Tibial nerve (tissue), 4 donors: ENCODE results near the gene CADPS. TPM values are rescaled to one million over a fixed set of nuclear protein-coding genes. Genes with fewer than 3 reads are reported as not detected.

ENCODE experiments used
- DNase-seq, 2 donors: peaks; one replicate each; pipeline ENCODE4 v3.0.0-alpha.2; 2019; ENCODE audit warnings: low spot score in 2 of 2
- H3K27ac ChIP-seq, 4 donors: fragments of 200-600 bp; sonication (generic) in 3 of 4; one replicate each; pipeline ENCODE4 v1.5.1; 2017 to 2019; ENCODE audit warnings: mild to moderate bottlenecking in 1 of 4
- H3K27me3 ChIP-seq, 2 donors: fragments of 200-600 bp; sonication (generic) in 1 of 2; one replicate each; pipeline versions ENCODE4 v1.5.1 to v1.6.0; 2017 to 2019
- H3K36me3 ChIP-seq, 3 donors: fragments of 200-600 bp; sonication (generic); one replicate each; pipeline ENCODE4 v1.5.1; 2018 to 2019
- H3K4me1 ChIP-seq, 4 donors: fragments of 200-600 bp; sonication (generic) in 3 of 4; one replicate each; pipeline ENCODE4 v1.5.1; 2017 to 2019
- H3K4me3 ChIP-seq, 4 donors: fragments of 200-600 bp; sonication (generic) in 3 of 4; one replicate each; pipeline ENCODE4 v1.5.1; 2017 to 2019; ENCODE audit warnings: mild to moderate bottlenecking in 1 of 4, moderate library complexity in 1 of 4
- H3K9me3 ChIP-seq, 4 donors: fragments of 200-600 bp; sonication (generic) in 3 of 4; one replicate each; pipeline ENCODE4 v1.5.1; 2017 to 2019
- EP300 ChIP-seq, 2 donors: sonication (generic); formaldehyde crosslinking; IDR thresholded peaks; one replicate each; pipeline ENCODE4 v1.6.1; 2017; ENCODE audit warnings: antibody characterized with exemption in 2 of 2, mild to moderate bottlenecking in 1 of 2
- POLR2A ChIP-seq, 2 donors: fragments of 450-650 bp; IDR thresholded peaks; one replicate each; pipeline ENCODE4 v1.6.1; 2017; ENCODE audit warnings: antibody characterized with exemption in 2 of 2, mild to moderate bottlenecking in 2 of 2, moderate library complexity in 2 of 2
- WGBS, 2 donors: methylation state at CpG; one replicate each; pipeline ENCODE4 v1.1.5; 2018; 5-methylcytosine and 5-hydroxymethylcytosine counted together
- total RNA-seq, 4 donors: library from RNA; depleted of rRNA; stranded (reverse); fragments of >200 nt; gene quantifications; one replicate each; pipeline ENCODE4 v1.1.0, GENCODE V29; 2016
- TF ChIP-seq, protein P1 (sequence below), 5 experiments: fragments of 200-600 bp in 3 of 5; fragments of 450-650 bp in 2 of 5; sonication (generic) in 3 of 5; IDR thresholded peaks; one replicate each; pipeline ENCODE4 v1.5.1; 2016 to 2019; ENCODE audit warnings: antibody characterized with exemption in 5 of 5, mild to moderate bottlenecking in 3 of 5, moderate library complexity in 2 of 5

Gene CADPS
- total RNA-seq, 4 donors from 2014 or later = 16.2 to 16.7 TPM; not detected in 2

DNA sequence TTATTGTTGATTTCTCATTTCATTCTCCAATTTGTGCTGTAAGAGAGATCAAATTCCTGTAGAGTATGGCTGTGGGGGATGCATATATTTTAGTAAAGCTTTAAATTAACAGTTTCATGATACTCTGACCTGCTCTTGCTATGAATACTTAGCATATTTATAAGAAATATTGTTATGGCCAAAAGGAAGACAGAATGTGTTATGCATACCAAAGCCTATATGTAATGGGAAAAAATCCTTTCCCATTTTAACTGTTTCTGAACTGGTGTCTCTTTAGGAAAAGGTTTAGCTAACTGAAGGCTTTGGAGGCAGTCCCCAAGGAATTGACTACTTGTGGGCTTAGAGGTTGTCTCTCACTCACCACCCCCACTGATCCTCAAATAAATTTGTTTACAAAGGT, 59.2 kb downstream of the CADPS start:
- no peak overlapping the region for H3K4me3 ChIP-seq
- no peak overlapping the region for H3K27ac ChIP-seq
- H3K9me3 ChIP-seq = no peaks in the 10 kb centered on the region
- DNase-seq = no peak
- no peaks in the 10 kb centered on the region for H3K36me3 ChIP-seq
- no peaks in the 10 kb centered on the region for H3K4me1 ChIP-seq
- TF ChIP-seq POLR2A (IDR thresholded peaks at IDR 0.05) (no peak), EP300 (IDR thresholded peaks at IDR 0.05) (no peak)
- TF ChIP-seq, protein P1, sequence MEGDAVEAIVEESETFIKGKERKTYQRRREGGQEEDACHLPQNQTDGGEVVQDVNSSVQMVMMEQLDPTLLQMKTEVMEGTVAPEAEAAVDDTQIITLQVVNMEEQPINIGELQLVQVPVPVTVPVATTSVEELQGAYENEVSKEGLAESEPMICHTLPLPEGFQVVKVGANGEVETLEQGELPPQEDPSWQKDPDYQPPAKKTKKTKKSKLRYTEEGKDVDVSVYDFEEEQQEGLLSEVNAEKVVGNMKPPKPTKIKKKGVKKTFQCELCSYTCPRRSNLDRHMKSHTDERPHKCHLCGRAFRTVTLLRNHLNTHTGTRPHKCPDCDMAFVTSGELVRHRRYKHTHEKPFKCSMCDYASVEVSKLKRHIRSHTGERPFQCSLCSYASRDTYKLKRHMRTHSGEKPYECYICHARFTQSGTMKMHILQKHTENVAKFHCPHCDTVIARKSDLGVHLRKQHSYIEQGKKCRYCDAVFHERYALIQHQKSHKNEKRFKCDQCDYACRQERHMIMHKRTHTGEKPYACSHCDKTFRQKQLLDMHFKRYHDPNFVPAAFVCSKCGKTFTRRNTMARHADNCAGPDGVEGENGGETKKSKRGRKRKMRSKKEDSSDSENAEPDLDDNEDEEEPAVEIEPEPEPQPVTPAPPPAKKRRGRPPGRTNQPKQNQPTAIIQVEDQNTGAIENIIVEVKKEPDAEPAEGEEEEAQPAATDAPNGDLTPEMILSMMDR (IDR thresholded peaks at IDR 0.05) = no peak
- no peaks in the 10 kb centered on the region for H3K27me3 ChIP-seq

DNA sequence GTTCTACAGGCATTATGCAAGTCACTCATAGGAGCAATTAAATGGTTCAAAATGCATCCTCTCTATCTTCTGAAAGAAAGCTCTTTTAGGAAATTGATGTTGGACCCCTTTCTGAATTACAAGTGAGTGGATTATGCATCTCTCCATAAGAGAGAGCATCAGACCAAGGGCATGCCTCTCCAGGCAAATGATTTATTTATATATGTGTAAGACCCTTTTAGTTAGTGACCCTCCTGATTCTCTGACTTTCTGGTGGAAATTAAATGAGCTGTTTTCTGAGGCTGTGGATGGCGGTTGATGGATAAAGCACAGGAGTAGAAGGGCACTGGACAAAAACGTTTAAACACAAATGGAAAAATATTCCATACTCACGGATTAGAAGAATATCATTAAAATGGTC, 62.6 kb downstream of the CADPS start:
- no peak for DNase-seq
- no peak overlapping the region for H3K27ac ChIP-seq
- no peak for TF ChIP-seq POLR2A (IDR thresholded peaks at IDR 0.05)
- TF ChIP-seq EP300 (IDR thresholded peaks at IDR 0.05) = no peak
- TF ChIP-seq, protein P1 (IDR thresholded peaks at IDR 0.05) = no peak
- H3K9me3 ChIP-seq = no peaks in the 10 kb centered on the region
- H3K4me1 ChIP-seq = no peaks in the 10 kb centered on the region
- no peaks in the 10 kb centered on the region for H3K36me3 ChIP-seq
- WGBS, 2 donors = 82 to 83% methylated on average over 3 of the region's 3 CpGs
- H3K27me3 ChIP-seq = no peaks in the 10 kb centered on the region
- no peak overlapping the region for H3K4me3 ChIP-seq

DNA sequence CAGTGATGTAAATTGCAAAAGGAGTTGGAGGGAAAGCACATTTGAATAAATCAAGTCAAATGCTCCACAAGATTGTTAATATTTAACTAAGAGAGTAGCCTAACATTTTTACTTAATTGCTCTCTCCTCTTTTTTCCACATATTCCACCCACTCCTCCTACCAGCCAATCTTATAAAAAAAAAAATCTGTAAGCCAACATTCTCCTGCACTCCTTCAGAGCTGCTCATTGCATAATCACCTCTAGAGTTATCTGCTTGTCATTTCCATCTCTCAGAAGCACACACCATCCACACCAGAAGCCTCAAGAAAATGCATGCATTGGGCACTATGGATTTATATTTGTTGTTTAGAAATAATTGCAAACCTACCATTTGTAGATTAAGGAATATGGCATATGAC, 64.1 kb downstream of the CADPS start:
- H3K36me3 ChIP-seq = no peaks in the 10 kb centered on the region
- TF ChIP-seq, protein P1 (IDR thresholded peaks at IDR 0.05) = no peak
- no peak for TF ChIP-seq POLR2A (IDR thresholded peaks at IDR 0.05)
- no peak for TF ChIP-seq EP300 (IDR thresholded peaks at IDR 0.05)
- no peak overlapping the region for H3K27ac ChIP-seq
- no peaks in the 10 kb centered on the region for H3K9me3 ChIP-seq
- no peak for DNase-seq
- H3K4me3 ChIP-seq = no peak overlapping the region
- H3K27me3 ChIP-seq = no peaks in the 10 kb centered on the region
- H3K4me1 ChIP-seq = no peaks in the 10 kb centered on the region

- Histone ChIP-seq H3K4me3 (no peak overlapping the region), H3K27me3 (no peaks in the 10 kb centered on the region), H3K27ac (no peak overlapping the region), H3K9me3 (no peaks in the 10 kb centered on the region), H3K4me1 (no peaks in the 10 kb centered on the region), H3K36me3 (no peaks in the 10 kb centered on the region)
- WGBS, 2 donors = 45 to 48% methylated on average over 1 of the region's 1 CpG
- DNase-seq = no peak
- TF ChIP-seq EP300 (IDR thresholded peaks at IDR 0.05) (no peak), POLR2A (IDR thresholded peaks at IDR 0.05) (no peak)
- TF ChIP-seq, protein P1 (IDR thresholded peaks at IDR 0.05) = no peak
These were observed 65.8 kb downstream of the CADPS start for GRCh38 chr3:62809369-62809768.

DNA sequence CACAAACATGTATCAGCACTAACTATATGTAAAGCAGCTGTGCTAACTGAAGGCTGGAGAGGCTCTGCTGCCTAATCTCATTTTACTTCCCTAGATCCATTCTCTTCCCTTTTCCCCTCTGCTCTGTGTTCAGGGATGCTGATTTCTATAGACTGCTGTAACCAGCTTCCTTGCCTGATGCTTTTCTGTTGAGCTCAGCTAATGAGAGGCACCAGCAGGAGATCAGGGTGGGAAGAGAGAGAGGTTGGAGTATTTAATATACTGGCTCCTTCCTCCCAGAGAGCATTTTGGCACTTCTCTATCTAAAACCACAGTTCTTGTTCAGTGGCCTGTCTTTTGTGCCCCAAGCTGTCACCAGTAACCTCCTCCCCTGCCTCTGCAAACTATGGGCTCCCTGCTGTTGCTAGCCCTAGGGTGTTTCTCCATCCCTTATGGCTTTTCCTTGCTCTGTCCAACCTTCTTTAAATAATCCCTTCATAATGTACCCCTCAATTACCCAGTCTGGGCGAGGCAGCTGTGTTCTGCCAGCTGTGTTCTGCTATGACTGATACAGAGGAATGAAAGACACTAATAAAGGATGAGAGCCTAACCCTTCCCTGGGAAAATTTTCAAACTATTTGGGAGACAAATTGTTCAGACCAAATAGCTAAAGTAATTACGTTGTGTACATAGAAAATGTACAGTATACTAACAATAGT, 69.5 kb downstream of the CADPS start:
- TF ChIP-seq POLR2A (IDR thresholded peaks at IDR 0.05) (no peak), EP300 (IDR thresholded peaks at IDR 0.05) (no peak)
- TF ChIP-seq, protein P1 (IDR thresholded peaks at IDR 0.05) = no peak
- Histone ChIP-seq H3K4me3 (no peak overlapping the region), H3K4me1 (no peaks in the 10 kb centered on the region), H3K36me3 (no peaks in the 10 kb centered on the region), H3K9me3 (no peaks in the 10 kb centered on the region), H3K27me3 (no peaks in the 10 kb centered on the region), H3K27ac (no peak overlapping the region)
- no peak for DNase-seq
- 66 to 76% methylated on average over 2 of the region's 2 CpGs for WGBS, 2 donors
